Esophagus squamous epithelium (tissue), 4 donors: ENCODE measurements around the gene HJV.

Experiments
- POLR2A ChIP-seq, 4 donors: fragments of 450-650 bp; IDR thresholded peaks; one replicate each; pipeline ENCODE4 v1.6.1; 2017; ENCODE audit warnings: antibody characterized with exemption in 4 of 4, mild to moderate bottlenecking in 4 of 4, moderate library complexity in 3 of 4
- TF ChIP-seq, protein P1 (sequence below), 6 experiments: fragments of 450-650 bp in 4 of 6; fragments of 200-600 bp in 2 of 6; sonication (generic) in 2 of 6; IDR thresholded peaks; one replicate each; pipeline ENCODE4 v1.5.1; 2016 to 2019; ENCODE audit warnings: antibody characterized with exemption in 6 of 6, mild to moderate bottlenecking in 4 of 6, moderate library complexity in 4 of 6

DNA sequence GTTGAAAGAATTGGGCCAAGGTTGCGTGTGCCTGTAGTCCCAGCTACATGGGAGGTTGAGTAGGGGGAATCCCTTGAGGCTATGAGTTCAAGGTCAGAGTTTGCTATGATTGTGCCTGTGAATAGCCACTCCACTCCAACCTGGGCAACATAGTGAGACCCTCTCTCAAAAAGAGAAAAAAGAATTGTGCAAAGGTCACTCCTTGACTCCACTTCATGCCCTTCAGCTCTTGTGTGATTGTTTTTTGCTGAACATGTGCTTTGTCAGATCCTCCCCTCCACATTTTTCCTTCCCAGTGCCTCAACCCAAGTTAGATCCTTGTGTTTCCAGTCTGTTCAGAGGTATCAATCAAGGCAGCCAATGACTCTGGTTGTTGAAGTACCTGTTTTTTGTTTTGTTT is 33.6 kb downstream of the HJV start:
- TF ChIP-seq, protein P1, sequence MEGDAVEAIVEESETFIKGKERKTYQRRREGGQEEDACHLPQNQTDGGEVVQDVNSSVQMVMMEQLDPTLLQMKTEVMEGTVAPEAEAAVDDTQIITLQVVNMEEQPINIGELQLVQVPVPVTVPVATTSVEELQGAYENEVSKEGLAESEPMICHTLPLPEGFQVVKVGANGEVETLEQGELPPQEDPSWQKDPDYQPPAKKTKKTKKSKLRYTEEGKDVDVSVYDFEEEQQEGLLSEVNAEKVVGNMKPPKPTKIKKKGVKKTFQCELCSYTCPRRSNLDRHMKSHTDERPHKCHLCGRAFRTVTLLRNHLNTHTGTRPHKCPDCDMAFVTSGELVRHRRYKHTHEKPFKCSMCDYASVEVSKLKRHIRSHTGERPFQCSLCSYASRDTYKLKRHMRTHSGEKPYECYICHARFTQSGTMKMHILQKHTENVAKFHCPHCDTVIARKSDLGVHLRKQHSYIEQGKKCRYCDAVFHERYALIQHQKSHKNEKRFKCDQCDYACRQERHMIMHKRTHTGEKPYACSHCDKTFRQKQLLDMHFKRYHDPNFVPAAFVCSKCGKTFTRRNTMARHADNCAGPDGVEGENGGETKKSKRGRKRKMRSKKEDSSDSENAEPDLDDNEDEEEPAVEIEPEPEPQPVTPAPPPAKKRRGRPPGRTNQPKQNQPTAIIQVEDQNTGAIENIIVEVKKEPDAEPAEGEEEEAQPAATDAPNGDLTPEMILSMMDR (IDR thresholded peaks at IDR 0.05) = no peak
- peak in 1 of 4 donors; percentile 46 for TF ChIP-seq POLR2A (IDR thresholded peaks at IDR 0.05)
